ENCODE data around the gene RAB31. TPM values are rescaled to one million over a fixed set of nuclear protein-coding genes. Genes with fewer than 3 reads are reported as not detected.
"Not testable (repeated sequence)": the region's sequence is repeated elsewhere in the genome, so short reads cannot be mapped to it uniquely, and the experiment has no call there.

The RAB31 gene
- total and polyA plus RNA-seq, 2 donors from 2014 or later = 17.3 to 77.1 TPM

- H3K27ac ChIP-seq (ENCODE audit: low read depth in 2 of 2, low read length in 2 of 2) = no peak overlapping the region
- H3K4me3 ChIP-seq (ENCODE audit: low read length in 3 of 3) = no peak overlapping the region
- no peak for FAIRE-seq
- H3K9me3 ChIP-seq (ENCODE audit: control insufficient read depth in 2 of 3, insufficient read depth in 1 of 3, low read length in 3 of 3) = no peaks in the 10 kb centered on the region
- no peaks in the 10 kb centered on the region for H3K4me1 ChIP-seq (ENCODE audit: control insufficient read depth in 2 of 3, insufficient read depth in 2 of 3, low read depth in 1 of 3, low read length in 3 of 3)
- intact Hi-C loops (cut with DNase I) = no loop called here
- DNase-seq = peak in 3 of 5 donors; percentile 37 to 75 (median 59)
- H3K36me3 ChIP-seq (ENCODE audit: control insufficient read depth in 2 of 3, insufficient read depth in 3 of 3, low read length in 3 of 3) = no peaks in the 10 kb centered on the region
- H3K27me3 ChIP-seq (ENCODE audit: control insufficient read depth, insufficient read depth, low read length) = no peaks in the 10 kb centered on the region
- no peak overlapping the region for H3K9ac ChIP-seq (ENCODE audit: low read length in 3 of 3)
- no peak for TF ChIP-seq CTCF (IDR thresholded peaks at IDR 0.05; ENCODE audit: borderline replicate concordance, extremely low read depth, insufficient read depth)
Observed at GRCh38 chr18:9764011-9764481, 55.9 kb downstream of the RAB31 start.

GRCh38 chr18:9765501-9765900 lies 57.4 kb downstream of the RAB31 start:
- DNase-seq (peak in 2 of 5 donors; percentile 44 to 47), FAIRE-seq (no peak)
- TF ChIP-seq CTCF (IDR thresholded peaks at IDR 0.05; ENCODE audit: borderline replicate concordance, extremely low read depth, insufficient read depth) = no peak
- Histone ChIP-seq H3K9me3 (ENCODE audit: control insufficient read depth in 2 of 3, insufficient read depth in 1 of 3, low read length in 3 of 3) (no peaks in the 10 kb centered on the region), H3K27ac (ENCODE audit: low read depth in 2 of 2, low read length in 2 of 2) (no peak overlapping the region), H3K4me1 (ENCODE audit: control insufficient read depth in 2 of 3, insufficient read depth in 2 of 3, low read depth in 1 of 3, low read length in 3 of 3) (no peaks in the 10 kb centered on the region), H3K9ac (ENCODE audit: low read length in 3 of 3) (no peak overlapping the region), H3K36me3 (ENCODE audit: control insufficient read depth in 2 of 3, insufficient read depth in 3 of 3, low read length in 3 of 3) (no peaks in the 10 kb centered on the region), H3K4me3 (ENCODE audit: low read length in 3 of 3) (no peak overlapping the region), H3K27me3 (ENCODE audit: control insufficient read depth, insufficient read depth, low read length) (no peaks in the 10 kb centered on the region)
- intact Hi-C loops (cut with DNase I) = no loop called here

GRCh38 chr18:9766076-9766481 lies 58.0 kb downstream of the RAB31 start:
- no peaks in the 10 kb centered on the region for H3K36me3 ChIP-seq (ENCODE audit: control insufficient read depth in 2 of 3, insufficient read depth in 3 of 3, low read length in 3 of 3)
- no peaks in the 10 kb centered on the region for H3K9me3 ChIP-seq (ENCODE audit: control insufficient read depth in 2 of 3, insufficient read depth in 1 of 3, low read length in 3 of 3)
- no peak overlapping the region for H3K27ac ChIP-seq (ENCODE audit: low read depth in 2 of 2, low read length in 2 of 2)
- DNase-seq = peak; percentile 32 to 76 (median 54)
- H3K4me1 ChIP-seq (ENCODE audit: control insufficient read depth in 2 of 3, insufficient read depth in 2 of 3, low read depth in 1 of 3, low read length in 3 of 3) = peaks cover 0 to under 1% (median 0%) of the 10 kb centered on the region in 3 donors
- no peak for FAIRE-seq
- H3K27me3 ChIP-seq (ENCODE audit: control insufficient read depth, insufficient read depth, low read length) = no peaks in the 10 kb centered on the region
- no peak for TF ChIP-seq CTCF (IDR thresholded peaks at IDR 0.05; ENCODE audit: borderline replicate concordance, extremely low read depth, insufficient read depth)
- intact Hi-C loops (cut with DNase I) = no loop called here
- no peak overlapping the region for H3K9ac ChIP-seq (ENCODE audit: low read length in 3 of 3)
- H3K4me3 ChIP-seq (ENCODE audit: low read length in 3 of 3) = no peak overlapping the region

- intact Hi-C loops (cut with DNase I) = no loop called here
- no peak for FAIRE-seq
- Histone ChIP-seq H3K27me3 (ENCODE audit: control insufficient read depth, insufficient read depth, low read length) (no peaks in the 10 kb centered on the region), H3K27ac (ENCODE audit: low read depth in 2 of 2, low read length in 2 of 2) (no peak overlapping the region), H3K4me1 (ENCODE audit: control insufficient read depth in 2 of 3, insufficient read depth in 2 of 3, low read depth in 1 of 3, low read length in 3 of 3) (peaks cover 0 to 5% (median 0%) of the 10 kb centered on the region in 3 donors), H3K36me3 (ENCODE audit: control insufficient read depth in 2 of 3, insufficient read depth in 3 of 3, low read length in 3 of 3) (no peaks in the 10 kb centered on the region), H3K9ac (ENCODE audit: low read length in 3 of 3) (no peak overlapping the region), H3K4me3 (ENCODE audit: low read length in 3 of 3) (no peak overlapping the region), H3K9me3 (ENCODE audit: control insufficient read depth in 2 of 3, insufficient read depth in 1 of 3, low read length in 3 of 3) (no peaks in the 10 kb centered on the region)
- TF ChIP-seq CTCF (IDR thresholded peaks at IDR 0.05; ENCODE audit: borderline replicate concordance, extremely low read depth, insufficient read depth) = no peak
- no peak for DNase-seq
Observed at GRCh38 chr18:9766740-9767139, 58.6 kb downstream of the RAB31 start.

- H3K4me1 ChIP-seq (ENCODE audit: control insufficient read depth in 2 of 3, insufficient read depth in 2 of 3, low read depth in 1 of 3, low read length in 3 of 3); intact Hi-C loops (cut with DNase I); H3K27me3 ChIP-seq (ENCODE audit: control insufficient read depth, insufficient read depth, low read length); H3K27ac ChIP-seq (ENCODE audit: low read depth in 2 of 2, low read length in 2 of 2); FAIRE-seq; H3K4me3 ChIP-seq (ENCODE audit: low read length in 3 of 3); H3K9ac ChIP-seq (ENCODE audit: low read length in 3 of 3); DNase-seq; H3K36me3 ChIP-seq (ENCODE audit: control insufficient read depth in 2 of 3, insufficient read depth in 3 of 3, low read length in 3 of 3); H3K9me3 ChIP-seq (ENCODE audit: control insufficient read depth in 2 of 3, insufficient read depth in 1 of 3, low read length in 3 of 3): not testable (repeated sequence)
Observed at GRCh38 chr18:9768071-9768691, 60.1 kb downstream of the RAB31 start.
